Skin of body (tissue), 1 donor: Measurements from ENCODE around the gene POLR2E. TPM values are rescaled to one million over a fixed set of nuclear protein-coding genes. Genes with fewer than 3 reads are reported as not detected.

ENCODE experiments used
- total RNA-seq: library from RNA; depleted of rRNA; stranded (reverse); fragments of >200 nt; gene quantifications from one replicate; pipeline ENCODE4 v1.2.3, GENCODE V29; 2014

Gene POLR2E
- total RNA-seq, 1 donor from 2014 or later = 47.1 TPM

Other genes with a start within 250 kb of the POLR2E start
- 24.0 TPM for gene ELANE, start 243.1 kb downstream of the POLR2E start, total RNA-seq
- 79.1 TPM for gene CFD, start 235.7 kb downstream of the POLR2E start, total RNA-seq
- gene MED16, start 202.2 kb downstream of the POLR2E start, total RNA-seq = 16.5 TPM
- gene RNU6-9, start 201.9 kb downstream of the POLR2E start, total RNA-seq = not detected
- gene R3HDM4, start 182.2 kb downstream of the POLR2E start, total RNA-seq = 28.7 TPM
- not detected for gene KISS1R, start 178.0 kb downstream of the POLR2E start, total RNA-seq
- 12.8 TPM for gene ARID3A, start 169.3 kb downstream of the POLR2E start, total RNA-seq
- gene WDR18, start 111.0 kb downstream of the POLR2E start, total RNA-seq = 34.1 TPM
- gene GRIN3B, start 95.0 kb downstream of the POLR2E start, total RNA-seq = 0.20 TPM
- 40.6 TPM for gene TMEM259, start 74.3 kb downstream of the POLR2E start, total RNA-seq
- not detected for gene RNU6-2, start 73.9 kb downstream of the POLR2E start, total RNA-seq
- gene CNN2, start 68.8 kb downstream of the POLR2E start, total RNA-seq = 58.2 TPM
- gene ABCA7, start 55.3 kb downstream of the POLR2E start, total RNA-seq = 4.8 TPM
- 10.7 TPM for gene ARHGAP45, start 28.2 kb downstream of the POLR2E start, total RNA-seq
- 105 TPM for gene GPX4, start 8.6 kb upstream of the POLR2E start, total RNA-seq
- 23.1 TPM for gene SBNO2, start 78.9 kb upstream of the POLR2E start, total RNA-seq
- 37.3 TPM for gene STK11, start 110.4 kb upstream of the POLR2E start, total RNA-seq
- 1.9 TPM for gene CBARP, start 142.6 kb upstream of the POLR2E start, total RNA-seq
- 22.9 TPM for gene ATP5F1D, start 146.4 kb upstream of the POLR2E start, total RNA-seq
- gene MIDN, start 153.2 kb upstream of the POLR2E start, total RNA-seq = 19.7 TPM
- 267 TPM for gene CIRBP, start 174.0 kb upstream of the POLR2E start, total RNA-seq
- 6.4 TPM for gene FAM174C, start 180.2 kb upstream of the POLR2E start, total RNA-seq
- gene EFNA2, start 190.5 kb upstream of the POLR2E start, total RNA-seq = 0.39 TPM